ENCODE data around the gene C22orf23. TPM values are rescaled to one million over a fixed set of nuclear protein-coding genes. Genes with fewer than 3 reads are reported as not detected.
"Not testable (repeated sequence)": the region's sequence is repeated elsewhere in the genome, so short reads cannot be mapped to it uniquely, and the experiment has no call there.

The C22orf23 gene
- total and polyA plus RNA-seq, 11 donors, result 0.16 to 0.80 (median 0.44) TPM; not detected in 2

DNA sequence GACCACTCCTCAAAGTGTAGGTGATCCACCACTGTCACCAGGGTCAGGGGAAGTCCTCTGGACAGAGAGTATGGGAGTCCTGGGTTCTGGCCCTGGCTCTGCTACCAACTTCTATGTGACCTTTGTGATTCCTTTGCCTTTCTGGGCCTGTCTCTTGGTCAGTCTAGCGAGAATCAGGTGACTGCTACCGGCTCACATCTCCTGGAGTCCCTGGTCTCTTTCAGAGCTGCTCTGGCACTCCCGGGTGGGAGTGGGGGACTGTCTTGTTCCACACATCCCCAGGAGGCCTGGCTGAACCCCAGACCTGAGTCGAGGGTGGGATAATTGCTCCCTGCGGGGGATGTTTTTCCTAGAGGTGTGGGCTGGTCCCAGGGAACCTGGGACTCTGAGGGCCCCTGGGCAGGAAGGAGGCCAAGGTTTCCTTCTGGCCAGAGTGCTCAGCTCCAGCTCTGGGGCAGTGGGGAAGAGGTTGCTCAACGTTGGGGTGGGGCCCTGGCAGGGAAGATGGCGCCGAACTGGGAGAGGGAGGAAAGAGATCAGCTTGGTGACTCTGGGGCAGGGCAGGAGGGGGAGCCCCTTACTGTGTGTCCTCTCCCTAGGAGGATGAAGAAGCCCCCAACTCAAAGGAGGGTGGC, 28.9 kb upstream of the C22orf23 start:
- intact Hi-C loops (cut with DNase I), result no loop called here
- Histone ChIP-seq H3K36me3 (peaks cover 0 to 8% (median 0%) of the 10 kb centered on the region in 9 donors), H3K4me3 (peak overlapping the region in 5 of 12 donors; percentile 12 to 34 (median 21)), H3K27me3 (no peaks in the 10 kb centered on the region), H3K27ac (peak overlapping the region in 1 of 12 donors; percentile 67), H3K4me1 (peaks cover 0 to 17% (median 0%) of the 10 kb centered on the region in 12 donors), H3K9me3 (no peaks in the 10 kb centered on the region)
- ATAC-seq (no peak), DNase-seq (no peak)
- TF ChIP-seq CTCF (IDR thresholded peaks at IDR 0.05), result no peak
- TF ChIP-seq POLR2A (IDR thresholded peaks at IDR 0.05), result no peak
- WGBS, 4 donors, result 78 to 89% (median 86%) methylated on average over 6 to 8 of the region's 8 CpGs

DNA sequence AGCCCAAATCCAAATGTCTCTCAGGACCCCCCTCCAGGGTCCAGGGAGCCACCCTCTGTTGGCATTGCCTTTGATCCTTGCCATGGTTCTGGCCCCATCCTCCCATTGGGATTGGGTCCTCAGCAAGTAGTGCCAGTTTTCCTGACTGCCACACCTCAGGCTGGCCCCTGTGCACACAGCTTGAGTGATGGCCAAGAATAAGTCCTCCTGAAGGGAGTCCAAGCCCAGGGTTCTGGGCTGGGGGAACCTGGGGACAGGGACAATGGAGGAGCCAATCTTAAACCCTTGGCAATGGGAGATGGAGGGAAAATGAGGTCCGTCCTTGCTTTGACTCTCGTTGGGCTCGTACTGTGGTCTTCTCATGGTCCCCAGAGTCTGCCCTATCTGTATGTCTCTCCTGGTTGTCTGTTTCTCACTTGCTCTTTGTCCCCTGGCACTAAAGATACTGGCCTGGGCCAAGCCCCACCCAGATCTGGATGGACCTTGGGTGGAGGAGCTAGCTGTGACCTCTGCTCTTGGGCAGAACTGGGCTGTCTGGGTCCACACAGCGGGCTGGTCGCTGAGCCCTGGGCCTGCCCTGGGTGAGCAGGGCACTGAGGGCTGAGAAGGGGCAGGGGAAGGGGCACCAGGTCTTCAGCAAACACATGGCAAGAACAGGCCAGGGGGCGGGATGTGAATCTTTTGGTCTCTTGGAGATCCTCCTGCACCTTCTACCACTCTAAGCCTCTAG, 28.0 kb upstream of the C22orf23 start:
- intact Hi-C loops (cut with DNase I), result no loop called here
- H3K27me3 ChIP-seq, result no peaks in the 10 kb centered on the region
- H3K9me3 ChIP-seq, result no peaks in the 10 kb centered on the region
- DNase-seq (no peak), ATAC-seq (peak in 3 of 4 donors; percentile 11 to 24 (median 20))
- TF ChIP-seq POLR2A (IDR thresholded peaks at IDR 0.05) (no peak), CTCF (IDR thresholded peaks at IDR 0.05) (no peak)
- peak overlapping the region in 5 of 12 donors; percentile 2 to 34 (median 17) for H3K4me3 ChIP-seq
- WGBS, 4 donors, result 78 to 94% (median 86%) methylated on average over 6 of the region's 6 CpGs
- H3K36me3 ChIP-seq, result peaks cover 0 to 6% (median 0%) of the 10 kb centered on the region in 9 donors
- H3K27ac ChIP-seq, result peak overlapping the region in 1 of 12 donors; percentile 67
- peaks cover 0 to 17% (median 0%) of the 10 kb centered on the region in 12 donors for H3K4me1 ChIP-seq

DNA sequence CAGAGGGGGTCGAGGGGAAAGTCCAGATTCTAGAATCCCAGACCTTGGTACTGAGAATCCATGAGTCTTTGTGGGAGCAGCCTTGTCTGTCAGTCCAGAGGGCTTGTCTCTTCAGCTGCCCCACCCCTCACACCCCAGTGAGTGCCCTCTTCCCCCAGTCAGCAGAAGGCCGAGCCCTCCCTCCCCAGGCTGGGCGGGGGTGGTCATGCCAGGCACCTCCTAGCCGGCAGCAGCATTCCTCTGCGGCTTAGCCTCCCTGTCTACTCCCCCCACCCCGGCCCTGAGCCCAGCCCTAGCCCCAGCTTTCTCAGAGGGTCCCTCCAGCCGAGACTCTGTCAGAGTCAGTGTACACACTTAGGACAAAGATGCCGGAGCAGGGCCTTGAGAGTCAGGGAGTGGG, 26.4 kb upstream of the C22orf23 start:
- Histone ChIP-seq H3K9me3 (no peaks in the 10 kb centered on the region), H3K4me3 (no peak overlapping the region), H3K4me1 (peaks cover 0 to 17% (median 0%) of the 10 kb centered on the region in 12 donors), H3K27ac (no peak overlapping the region), H3K27me3 (no peaks in the 10 kb centered on the region), H3K36me3 (peaks cover 0 to 8% (median 0%) of the 10 kb centered on the region in 9 donors)
- 84 to 91% (median 87%) methylated on average over 8 of the region's 8 CpGs for WGBS, 4 donors
- intact Hi-C loops (cut with DNase I), result no loop called here
- DNase-seq, result no peak
- no peak for ATAC-seq
- TF ChIP-seq POLR2A (IDR thresholded peaks at IDR 0.05) (no peak), CTCF (IDR thresholded peaks at IDR 0.05) (no peak)

DNA sequence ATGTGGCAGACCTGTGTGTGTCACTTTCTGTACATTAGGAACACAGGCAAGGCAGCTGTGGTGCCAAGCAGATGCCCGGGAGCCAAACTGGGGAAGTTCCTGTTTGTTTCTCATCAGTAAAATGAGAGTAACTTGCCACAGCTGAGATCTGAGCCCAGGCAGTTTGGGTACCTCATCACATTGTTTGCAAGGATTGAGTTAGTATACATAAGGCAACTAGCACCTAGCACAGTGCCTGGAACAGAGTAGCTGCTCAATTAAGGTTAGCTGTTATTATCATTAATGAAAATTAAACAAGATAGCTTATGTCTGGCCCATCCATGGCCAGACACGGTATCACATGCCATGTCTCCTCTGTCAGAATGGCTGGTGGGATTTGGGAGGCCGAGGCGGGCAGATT, 23.1 kb upstream of the C22orf23 start:
- WGBS, 4 donors, result 83 to 96% (median 90%) methylated on average over 3 to 4 of the region's 4 CpGs
- H3K4me1 ChIP-seq, result peaks cover 0 to 15% (median 0%) of the 10 kb centered on the region in 12 donors
- DNase-seq (no peak), ATAC-seq (no peak)
- H3K36me3 ChIP-seq, result peaks cover 0 to 12% (median 0%) of the 10 kb centered on the region in 9 donors
- no peak for TF ChIP-seq POLR2A (IDR thresholded peaks at IDR 0.05)
- no peak for TF ChIP-seq CTCF (IDR thresholded peaks at IDR 0.05)
- no peak overlapping the region for H3K4me3 ChIP-seq
- H3K9me3 ChIP-seq, result no peaks in the 10 kb centered on the region
- no peak overlapping the region for H3K27ac ChIP-seq
- no peaks in the 10 kb centered on the region for H3K27me3 ChIP-seq
- intact Hi-C loops (cut with DNase I), result no loop called here

DNA sequence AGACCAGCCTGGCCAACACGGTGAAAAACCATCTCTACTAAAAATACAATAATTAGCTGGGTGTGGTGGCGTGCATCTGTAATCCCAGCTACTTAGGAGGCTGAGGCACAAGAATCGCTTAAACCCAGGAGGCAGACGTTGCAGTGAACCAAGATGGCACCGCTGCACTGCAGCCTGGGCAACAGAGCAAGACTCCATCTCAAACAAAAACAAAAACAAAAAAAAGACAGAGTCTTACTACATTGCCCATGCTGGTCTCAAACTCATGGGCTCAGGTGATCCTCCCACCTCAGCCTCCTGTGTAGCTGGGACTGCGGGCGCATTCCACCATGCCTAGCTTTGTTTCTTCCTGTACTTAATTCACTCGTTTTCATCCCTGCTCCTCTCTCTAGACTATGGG, 22.6 kb upstream of the C22orf23 start:
- H3K27ac ChIP-seq; H3K9me3 ChIP-seq; DNase-seq; intact Hi-C loops (cut with DNase I); H3K4me1 ChIP-seq; H3K4me3 ChIP-seq; ATAC-seq; H3K27me3 ChIP-seq: not testable (repeated sequence)
- H3K36me3 ChIP-seq, result peaks cover 0 to 12% (median 0%) of the 10 kb centered on the region in 9 donors
- WGBS, 4 donors, result 85 to 93% (median 89%) methylated on average over 8 of the region's 8 CpGs

Data from heart left ventricle (tissue), 16 donors.